ENCODE results near the gene UBR3.
"Not testable (repeated sequence)": the region's sequence is repeated elsewhere in the genome, so short reads cannot be mapped to it uniquely, and the experiment has no call there.

UBR3 gene

DNA sequence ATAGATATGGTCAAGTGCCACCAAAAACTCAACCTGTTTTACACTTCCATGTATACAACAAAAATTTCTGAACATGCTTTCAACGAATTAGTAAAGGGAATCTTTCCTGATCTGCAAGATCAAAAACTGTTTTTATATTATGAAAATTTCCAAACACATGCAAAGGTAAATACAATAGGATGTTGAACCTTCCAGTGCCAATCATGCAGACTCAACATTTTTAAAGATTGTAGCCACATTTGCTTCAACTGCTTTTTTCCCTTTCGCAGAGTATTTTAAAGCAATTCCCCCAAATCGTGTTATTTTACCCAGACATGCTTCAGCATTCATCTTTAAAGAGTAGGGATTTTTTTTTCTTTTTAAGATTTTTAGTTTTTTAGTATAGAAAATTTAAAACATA lies 40.3 kb downstream of the UBR3 start:
- no peak for DNase-seq

- no peak for DNase-seq
Observed at GRCh38 chr2:169868951-169869350, 41.7 kb downstream of the UBR3 start.

- not testable (repeated sequence) for DNase-seq
Observed at GRCh38 chr2:169871369-169871768, 44.1 kb downstream of the UBR3 start.

- no peak for DNase-seq
Observed at GRCh38 chr2:169871994-169872393, 44.7 kb downstream of the UBR3 start.

GRCh38 chr2:169877398-169877797 lies 50.1 kb downstream of the UBR3 start:
- DNase-seq = peak; percentile 0

DNA sequence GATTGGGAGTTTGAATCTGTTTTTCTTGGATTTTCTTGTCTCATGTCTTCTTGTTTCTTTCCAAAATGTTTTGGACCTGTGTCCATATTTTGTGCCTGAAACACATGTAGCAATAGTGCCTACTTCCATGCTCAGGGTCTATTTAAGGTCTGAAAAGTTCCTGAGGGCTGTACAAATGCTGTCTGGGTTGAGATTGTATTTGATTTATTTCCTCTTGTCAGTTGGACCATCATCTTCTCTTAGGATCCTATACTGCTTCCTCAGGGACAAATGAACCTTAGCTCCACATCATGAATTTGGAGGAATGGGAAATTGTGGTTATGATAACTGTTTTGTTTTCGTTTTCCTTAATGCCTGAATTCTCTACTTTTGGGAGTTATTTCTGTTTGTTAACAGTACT lies 59.9 kb downstream of the UBR3 start:
- DNase-seq = no peak

- DNase-seq = peak; percentile 52
Observed at GRCh38 chr2:169891593-169892298, 64.5 kb downstream of the UBR3 start.

GRCh38 chr2:169892951-169893350 lies 65.7 kb downstream of the UBR3 start:
- no peak for DNase-seq

DNA sequence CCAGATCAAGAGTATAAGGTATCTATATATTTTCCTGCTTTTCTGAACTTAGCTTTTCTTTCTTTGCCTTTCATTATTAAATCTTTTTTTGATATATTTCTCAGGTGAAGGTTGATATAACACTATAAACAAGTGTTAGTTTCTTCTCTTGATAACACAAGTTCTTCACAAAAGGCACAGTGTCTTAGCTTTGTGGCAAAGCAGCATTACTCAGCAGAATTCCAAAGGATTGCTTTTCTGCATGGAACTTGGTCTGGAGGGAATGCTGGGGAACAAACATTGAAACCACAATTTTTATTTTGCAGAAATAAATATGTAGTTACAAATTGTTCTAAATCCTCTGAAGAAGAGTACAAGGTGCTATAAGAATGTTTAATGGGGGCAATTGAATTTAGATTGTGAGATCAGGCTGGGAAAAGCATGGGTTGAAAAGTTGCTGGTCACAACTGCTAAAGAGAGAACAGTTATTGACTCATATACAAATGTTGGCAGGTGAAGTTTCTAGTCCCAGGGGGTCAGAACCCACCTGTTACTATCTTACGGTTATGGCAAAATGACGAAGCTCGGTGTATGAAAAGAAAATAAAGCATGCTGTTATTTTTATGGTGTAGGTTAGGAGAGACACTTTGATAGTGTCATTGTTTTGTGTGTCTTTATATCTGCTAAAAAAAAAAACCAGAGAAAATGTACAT lies 68.2 kb downstream of the UBR3 start:
- DNase-seq = no peak

DNA sequence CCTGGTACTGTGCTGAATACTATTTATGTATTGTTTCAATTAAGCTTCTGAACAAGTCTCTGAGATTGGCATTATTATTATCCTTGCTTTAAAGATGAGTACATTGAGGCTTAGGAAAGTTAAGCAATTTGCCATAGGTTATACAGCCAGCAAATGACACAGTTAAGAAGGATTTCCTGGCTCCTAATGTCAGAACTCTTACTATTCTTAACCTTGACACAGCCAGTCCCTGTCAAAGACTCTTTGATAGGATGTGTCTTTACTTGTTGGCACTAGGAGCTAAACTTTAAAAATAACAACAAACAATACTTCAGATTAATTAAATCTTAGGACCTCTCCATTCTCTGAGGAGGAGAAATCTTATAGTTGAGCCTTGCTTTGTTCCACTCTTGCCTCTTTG lies 70.6 kb downstream of the UBR3 start:
- DNase-seq = no peak

DNA sequence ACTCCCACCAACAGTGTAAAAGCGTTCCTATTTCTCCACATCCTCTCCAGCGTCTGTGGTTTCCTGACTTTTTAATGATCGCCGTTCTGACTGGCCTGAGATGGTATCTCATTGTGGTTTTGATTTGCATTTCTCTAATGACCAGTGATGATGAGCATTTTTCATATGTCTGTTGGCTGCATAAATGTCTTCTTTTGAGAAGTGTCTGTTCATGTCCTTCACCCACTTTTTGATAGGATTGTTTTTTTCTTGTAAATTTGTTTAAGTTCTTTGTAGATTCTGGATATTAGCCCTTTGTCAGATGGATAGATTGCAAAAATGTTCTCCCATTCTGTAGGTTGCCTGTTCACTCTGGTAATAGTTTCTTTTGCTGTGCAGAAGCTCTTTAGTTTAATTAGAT lies 72.8 kb downstream of the UBR3 start:
- not testable (repeated sequence) for DNase-seq

GRCh38 chr2:169900686-169901085 lies 73.4 kb downstream of the UBR3 start:
- DNase-seq = no peak

DNA sequence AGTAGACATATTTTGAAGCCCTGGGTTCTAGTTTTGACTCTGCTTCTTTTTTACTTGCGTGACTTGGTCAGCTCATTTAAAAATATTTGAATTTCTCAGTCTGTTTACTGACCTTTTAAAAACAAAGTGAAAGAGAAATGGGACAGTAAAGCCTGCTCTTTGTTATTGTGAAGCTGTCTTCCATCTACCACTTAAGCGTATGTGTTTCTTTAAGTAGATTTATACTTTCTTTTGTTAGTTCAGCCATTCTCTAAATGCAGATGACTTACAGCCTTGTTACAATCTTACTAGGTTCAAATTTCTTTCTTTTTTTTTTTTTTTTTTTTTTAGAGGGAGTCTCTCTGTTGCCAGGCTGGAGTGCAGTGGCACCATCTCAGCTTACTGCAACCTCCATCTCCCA lies 79.5 kb downstream of the UBR3 start:
- DNase-seq = no peak

DNA sequence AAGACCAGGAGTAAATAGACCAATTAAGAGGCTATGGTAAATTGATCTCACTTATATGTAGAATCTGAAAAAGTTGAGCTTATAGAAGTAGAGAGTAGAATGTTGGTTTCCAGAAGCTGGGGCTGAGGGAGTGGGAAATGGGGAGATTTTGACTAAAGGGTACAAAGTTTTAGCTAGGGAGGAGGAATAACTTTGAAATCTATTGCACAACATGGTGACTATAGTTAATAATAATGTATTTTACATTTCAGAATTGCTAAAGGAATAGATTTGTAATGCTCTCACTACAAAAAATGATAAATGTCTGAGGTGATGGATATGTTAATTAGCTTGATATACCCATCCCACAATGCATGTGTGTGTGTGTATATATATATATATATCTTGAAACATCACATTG lies 82.1 kb downstream of the UBR3 start:
- no peak for DNase-seq

- no peak for DNase-seq
Observed at GRCh38 chr2:169910109-169910799, 83.0 kb downstream of the UBR3 start.

GRCh38 chr2:169911119-169911518 lies 83.9 kb downstream of the UBR3 start:
- DNase-seq = no peak

GRCh38 chr2:169916623-169917022 lies 89.4 kb downstream of the UBR3 start:
- no peak for DNase-seq

GRCh38 chr2:169923977-169924376 lies 96.7 kb downstream of the UBR3 start:
- DNase-seq = no peak

DNA sequence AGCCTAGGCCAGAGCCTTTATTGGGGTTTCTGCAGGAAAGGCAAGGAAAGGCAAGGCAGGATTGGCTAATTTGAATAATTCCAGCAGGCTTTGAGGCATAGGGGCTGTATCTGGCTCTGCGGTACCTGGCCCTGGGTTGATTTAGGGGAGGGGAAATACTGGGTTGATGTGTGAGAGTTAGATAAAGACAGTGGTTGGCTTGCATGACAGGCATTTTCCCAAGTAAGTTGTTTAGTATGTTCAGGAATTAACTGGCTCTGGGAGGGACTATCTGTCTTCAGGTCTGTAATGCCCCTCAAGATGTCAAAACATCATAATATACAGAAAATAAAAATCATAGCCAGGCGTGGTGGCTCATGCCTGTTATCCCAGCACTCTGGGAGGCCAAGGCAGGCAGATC lies 98.7 kb downstream of the UBR3 start:
- no peak for DNase-seq

- DNase-seq = peak; percentile 23
Observed at GRCh38 chr2:169928463-169928864, 101.2 kb downstream of the UBR3 start.

- peak; percentile 11 for DNase-seq
Observed at GRCh38 chr2:169933124-169933711, 106.0 kb downstream of the UBR3 start.

DNA sequence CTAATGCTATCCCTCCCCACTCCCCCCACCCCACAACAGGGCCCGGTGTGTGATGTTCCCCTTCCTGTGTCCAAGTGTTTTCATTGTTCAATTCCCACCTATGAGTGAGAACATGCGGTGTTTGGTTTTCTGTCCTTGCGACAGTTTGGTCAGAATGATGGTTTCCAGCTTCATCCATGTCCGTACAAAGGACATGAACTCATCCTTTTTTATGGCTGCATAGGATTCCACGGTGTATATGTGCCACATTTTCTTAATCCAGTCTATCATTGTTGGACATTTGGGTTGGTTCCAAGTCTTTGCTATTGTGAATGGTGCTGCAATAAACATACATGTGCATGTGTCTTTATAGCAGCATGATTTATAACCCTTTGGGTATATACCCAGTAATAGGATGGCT lies 109.4 kb downstream of the UBR3 start:
- not testable (repeated sequence) for DNase-seq

GRCh38 chr2:169945515-169945914 lies 118.3 kb downstream of the UBR3 start:
- no peak for DNase-seq

GRCh38 chr2:169946092-169946491 lies 118.8 kb downstream of the UBR3 start:
- DNase-seq = no peak
